GM18951 (cell line): ENCODE data around the gene SLC2A1.

Source experiments
- POLR2A ChIP-seq: IDR thresholded peaks from 4 replicates; pipeline ENCODE4 v1.6.1; 2011; ENCODE audit warnings: mild to moderate bottlenecking; ENCODE audit not compliant: insufficient read length, insufficient read depth; ENCODE audit errors: extremely low read depth
- in situ Hi-C: fragments of 300-500 bp; cut with MboI; formaldehyde crosslinking; loops from one replicate; pipeline ENCODE4 v1.12.0; 2022; ENCODE audit warnings: low sequenced_read_pairs, mixed read lengths, inconsistent platforms; ENCODE audit not compliant: unreplicated experiment

SLC2A1 gene

GRCh38 chr1:42947965-42948732, 10.5 kb downstream of the SLC2A1 start:
- no peak for TF ChIP-seq POLR2A
- in situ Hi-C loops, result no loop called here

DNA sequence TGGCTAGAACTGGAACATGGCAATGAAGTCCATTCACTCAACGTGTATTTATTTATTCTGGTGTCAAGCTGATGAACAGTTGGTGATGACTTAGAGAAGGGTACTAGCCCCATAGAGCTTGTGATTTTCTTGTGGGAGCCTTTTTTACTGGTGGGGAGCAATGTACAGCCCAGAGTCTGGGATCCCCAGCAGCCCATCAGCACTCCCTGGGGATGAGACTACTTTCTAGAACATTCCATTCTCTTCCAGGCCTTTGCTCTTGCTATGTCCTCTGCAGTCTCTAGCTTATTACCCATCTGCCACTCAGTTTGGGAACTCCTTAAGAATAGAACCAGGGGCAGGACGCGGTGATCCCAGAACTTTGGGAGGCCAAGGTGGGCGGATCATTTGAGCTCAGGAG, 11.6 kb downstream of the SLC2A1 start:
- in situ Hi-C loops, result no loop called here

DNA sequence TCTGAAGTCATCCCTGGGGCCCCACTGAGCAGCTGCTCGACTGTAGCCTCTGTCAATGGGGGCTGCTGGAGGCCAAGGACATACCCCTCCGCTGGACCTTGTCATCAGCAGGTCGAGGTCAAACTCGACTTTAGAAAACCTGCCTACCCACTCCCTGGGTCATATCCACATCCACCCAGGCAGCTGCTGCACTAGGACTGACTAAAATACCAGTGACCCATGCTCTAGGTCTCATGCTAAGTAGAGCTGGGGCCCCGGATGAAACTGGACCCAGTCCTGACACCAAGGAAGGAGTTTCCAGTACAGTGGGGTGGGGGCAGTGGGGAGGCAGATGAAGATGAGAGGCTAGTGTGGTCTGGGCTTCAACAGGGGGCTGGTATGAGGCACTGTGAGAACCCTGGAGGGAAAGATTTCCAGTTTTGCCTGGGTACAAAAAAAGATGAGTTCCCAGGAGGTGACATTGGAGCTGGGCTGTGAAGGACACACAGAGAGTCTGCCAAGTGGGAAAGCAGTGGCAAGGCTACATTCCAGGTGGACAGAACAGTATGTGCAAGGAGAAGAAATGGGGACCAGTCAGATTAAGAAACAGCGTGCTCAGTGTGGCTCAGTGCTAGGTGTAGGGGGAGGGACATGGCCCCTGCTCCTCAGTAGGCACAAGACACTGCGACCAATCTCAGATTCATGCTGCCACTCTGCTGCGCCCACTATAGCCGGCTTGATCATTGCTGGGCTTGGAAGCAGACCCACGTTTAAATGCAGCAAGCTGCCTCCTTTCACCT, 12.4 kb downstream of the SLC2A1 start:
- in situ Hi-C loops, result no loop called here
- TF ChIP-seq POLR2A, result no peak

More for the DNA sequence above, 11.6 kb downstream of the SLC2A1 start:
- no peak for TF ChIP-seq POLR2A

DNA sequence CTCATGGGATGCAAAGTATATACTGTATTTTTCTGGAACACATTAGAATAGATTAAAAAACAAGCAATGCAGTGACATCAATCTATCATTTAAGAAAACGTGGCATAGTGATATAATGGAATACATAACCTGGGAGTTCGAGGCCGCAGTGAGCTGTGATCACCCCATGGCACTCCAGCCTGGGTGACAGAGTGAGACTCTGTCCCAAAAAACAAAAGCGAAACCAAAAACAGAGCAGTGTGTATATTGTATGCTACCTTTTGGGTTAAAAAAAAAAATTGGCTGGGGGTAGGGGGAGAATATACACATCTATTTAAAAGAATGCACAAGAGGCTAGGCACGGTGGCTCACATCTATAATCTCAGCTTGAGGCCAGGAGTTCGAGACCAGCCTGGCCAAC, 13.5 kb downstream of the SLC2A1 start:
- TF ChIP-seq POLR2A, result no peak
- in situ Hi-C loops, result no loop called here

- TF ChIP-seq POLR2A, result no peak
- in situ Hi-C loops, result no loop called here
Measured at GRCh38 chr1:42944246-42944928, 14.3 kb downstream of the SLC2A1 start.

DNA sequence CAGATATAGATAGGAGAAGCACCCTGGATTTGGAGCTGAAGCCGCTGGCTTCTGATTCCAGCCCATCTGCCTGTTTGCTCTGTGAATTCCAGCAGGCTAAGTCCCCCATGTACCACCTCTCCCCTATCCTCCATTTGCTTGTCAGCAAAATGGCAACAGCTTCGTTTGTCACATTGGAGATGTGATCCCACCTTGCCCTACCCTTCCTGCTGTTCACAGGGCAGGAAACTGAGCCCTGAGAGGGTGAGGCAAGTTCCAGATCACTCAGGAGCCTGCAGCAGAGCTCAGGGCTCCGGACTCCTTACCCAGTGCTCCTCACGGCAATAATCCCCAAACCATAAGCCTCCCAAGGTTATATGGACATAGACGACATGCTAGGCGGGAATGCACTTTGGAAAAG, 14.9 kb downstream of the SLC2A1 start:
- in situ Hi-C loops, result no loop called here
- no peak for TF ChIP-seq POLR2A

DNA sequence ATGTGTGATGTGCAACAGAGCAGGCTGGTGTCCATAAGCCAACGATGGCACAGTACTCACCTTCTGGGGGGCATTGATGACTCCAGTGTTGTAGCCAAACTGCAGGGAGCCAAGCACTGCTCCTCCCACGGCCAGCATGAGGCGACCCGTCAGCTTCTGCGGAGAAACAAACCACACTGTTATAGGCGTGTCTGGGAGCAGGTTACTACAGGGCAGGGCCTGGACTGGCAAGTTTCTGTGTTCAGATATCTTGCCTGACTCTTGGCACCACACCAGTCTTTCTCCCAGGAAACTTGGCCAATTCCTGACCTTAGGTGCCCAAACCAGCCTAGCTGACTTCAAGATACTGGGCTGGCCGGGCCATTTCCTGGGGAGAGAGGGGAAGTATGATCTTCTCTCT, 15.5 kb downstream of the SLC2A1 start:
- in situ Hi-C loops, result no loop called here
- TF ChIP-seq POLR2A, result no peak

GRCh38 chr1:42942444-42942843, 16.2 kb downstream of the SLC2A1 start:
- TF ChIP-seq POLR2A, result no peak
- in situ Hi-C loops, result no loop called here

DNA sequence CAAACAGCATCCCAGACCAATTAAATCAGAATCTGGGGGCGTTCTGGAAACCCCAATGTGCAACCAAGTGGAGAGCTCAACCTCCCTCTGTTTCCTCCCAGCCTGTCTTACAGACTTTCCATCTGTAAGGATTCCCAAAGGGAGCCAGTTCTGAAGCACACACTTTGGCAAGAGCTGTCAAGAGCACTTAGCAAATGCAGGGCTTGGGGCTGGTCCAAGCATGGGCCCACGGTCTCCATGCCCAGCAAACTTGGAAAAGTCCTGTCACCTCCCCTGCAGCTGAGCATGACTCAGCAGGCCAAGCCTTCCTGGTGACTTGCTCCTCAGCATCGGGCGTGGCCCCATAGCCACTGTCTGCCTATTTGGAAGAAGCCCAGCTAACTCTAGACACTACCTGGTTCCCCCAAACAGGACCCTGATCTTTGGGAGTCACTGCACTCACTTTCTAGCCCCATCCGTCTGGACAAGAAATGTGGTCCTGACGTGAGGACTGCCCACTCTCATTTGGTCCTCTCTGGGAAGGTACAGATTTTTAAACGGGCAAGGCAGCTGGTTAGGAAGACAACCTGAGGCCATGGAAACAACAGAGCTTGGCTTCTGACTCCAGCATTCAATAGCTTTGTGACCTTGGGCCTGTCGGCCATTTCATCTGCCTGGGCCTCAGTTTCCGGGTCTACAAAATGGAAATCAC, 16.9 kb downstream of the SLC2A1 start:
- in situ Hi-C loops, result no loop called here
- no peak for TF ChIP-seq POLR2A

GRCh38 chr1:42940851-42941639, 17.6 kb downstream of the SLC2A1 start:
- in situ Hi-C loops, result no loop called here
- TF ChIP-seq POLR2A, result no peak

DNA sequence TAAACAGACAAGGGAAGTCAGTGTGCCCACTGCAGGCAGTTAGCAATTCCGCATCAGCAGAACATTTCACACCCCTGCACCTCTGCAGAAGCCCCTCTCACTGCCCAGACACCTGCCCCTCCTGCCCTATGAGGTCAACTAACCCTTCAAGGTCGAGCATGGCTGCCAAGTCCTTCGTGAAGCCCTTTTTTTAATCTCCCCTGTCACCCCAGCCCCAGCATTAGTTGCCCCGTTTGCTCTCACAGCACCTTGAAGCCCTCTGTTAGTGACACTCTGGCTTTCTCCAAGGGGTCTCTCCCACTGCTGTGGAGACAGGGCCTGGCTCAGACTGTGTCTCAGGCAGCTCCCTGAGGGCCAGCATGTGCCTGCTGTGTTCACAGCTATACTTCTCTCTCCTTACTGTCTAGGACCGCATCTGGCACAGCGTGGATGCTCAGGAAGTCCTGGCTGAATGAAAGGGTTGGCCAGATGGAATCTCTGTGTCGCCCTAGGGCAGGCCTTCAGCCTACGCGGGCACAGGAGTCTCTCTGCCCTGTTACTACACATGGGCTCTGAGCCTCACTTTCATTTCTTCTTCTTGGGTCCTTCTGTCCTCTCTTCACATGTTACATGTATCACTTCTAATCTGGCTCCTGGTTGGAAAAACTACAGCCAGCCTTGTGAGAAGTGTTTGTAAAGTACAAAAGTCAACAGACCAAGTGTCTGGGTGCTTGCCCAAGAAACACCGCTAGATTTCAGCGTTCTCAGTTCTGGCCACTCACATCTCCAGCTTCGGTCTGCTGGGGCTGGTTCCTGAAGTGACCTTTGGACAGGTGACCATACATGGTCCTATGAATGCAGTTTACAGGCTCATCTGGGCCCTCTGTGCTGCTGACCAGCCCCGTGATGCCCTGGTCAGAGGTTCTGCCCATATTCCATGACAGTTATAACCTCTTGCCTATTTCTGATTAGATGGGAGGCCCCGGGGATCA, 19.7 kb downstream of the SLC2A1 start:
- in situ Hi-C loops, result no loop called here
- TF ChIP-seq POLR2A, result no peak
